ENCODE data around the gene NET1. TPM values are rescaled to one million over a fixed set of nuclear protein-coding genes. Genes with fewer than 3 reads are reported as not detected.

Gene NET1
- total RNA-seq, 1 donor from 2014 or later, result 70.2 TPM

DNA sequence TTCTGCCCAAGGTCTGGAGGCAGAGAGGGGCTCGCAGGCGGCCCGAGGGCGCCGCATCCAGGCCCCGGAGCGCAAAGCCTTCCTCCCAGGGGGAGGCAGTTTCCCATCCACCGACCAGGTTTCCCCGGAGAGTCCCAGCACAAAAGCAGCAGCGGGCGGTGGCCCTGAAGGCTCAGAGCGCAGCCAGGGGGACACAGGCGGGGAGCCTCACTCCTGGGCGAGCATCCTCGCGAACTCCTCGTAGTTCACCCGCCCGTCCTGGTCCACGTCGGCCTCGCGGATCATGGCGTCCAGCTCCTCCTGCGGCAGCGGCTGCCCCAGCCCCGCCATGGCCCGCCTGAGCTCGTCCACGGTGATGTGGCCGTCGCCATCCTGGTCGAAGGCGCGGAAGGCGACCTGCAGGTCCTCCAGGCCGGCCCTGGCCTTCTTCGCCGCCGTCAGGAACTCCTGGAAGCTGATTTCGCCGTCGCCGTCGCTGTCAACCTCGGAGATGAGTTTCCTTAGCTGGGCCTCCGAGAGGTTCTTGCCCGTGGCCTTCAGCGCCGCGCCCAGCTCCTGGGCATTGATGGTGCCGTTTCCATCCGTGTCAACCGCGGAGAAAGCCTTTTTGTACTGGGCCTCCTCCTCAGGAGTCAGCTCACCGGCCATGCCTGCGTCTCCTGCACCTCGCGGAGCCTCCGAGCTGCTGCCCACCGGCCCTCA is 86.6 kb downstream of the NET1 start:
- Mint-ChIP-seq H3K9me3 (no peaks in the 10 kb centered on the region), H3K27ac (ENCODE audit: unreplicated experiment) (no peak overlapping the region), H3K27me3 (ENCODE audit: low read depth) (no peaks in the 10 kb centered on the region), H3K4me3 (no peak overlapping the region), H3K36me3 (ENCODE audit: low read depth) (no peaks in the 10 kb centered on the region), H3K4me1 (peaks cover 4% of the 10 kb centered on the region)
- DNase-seq (ENCODE audit: low read depth, low spot score), result no peak
- TF ChIP-seq, protein P1, sequence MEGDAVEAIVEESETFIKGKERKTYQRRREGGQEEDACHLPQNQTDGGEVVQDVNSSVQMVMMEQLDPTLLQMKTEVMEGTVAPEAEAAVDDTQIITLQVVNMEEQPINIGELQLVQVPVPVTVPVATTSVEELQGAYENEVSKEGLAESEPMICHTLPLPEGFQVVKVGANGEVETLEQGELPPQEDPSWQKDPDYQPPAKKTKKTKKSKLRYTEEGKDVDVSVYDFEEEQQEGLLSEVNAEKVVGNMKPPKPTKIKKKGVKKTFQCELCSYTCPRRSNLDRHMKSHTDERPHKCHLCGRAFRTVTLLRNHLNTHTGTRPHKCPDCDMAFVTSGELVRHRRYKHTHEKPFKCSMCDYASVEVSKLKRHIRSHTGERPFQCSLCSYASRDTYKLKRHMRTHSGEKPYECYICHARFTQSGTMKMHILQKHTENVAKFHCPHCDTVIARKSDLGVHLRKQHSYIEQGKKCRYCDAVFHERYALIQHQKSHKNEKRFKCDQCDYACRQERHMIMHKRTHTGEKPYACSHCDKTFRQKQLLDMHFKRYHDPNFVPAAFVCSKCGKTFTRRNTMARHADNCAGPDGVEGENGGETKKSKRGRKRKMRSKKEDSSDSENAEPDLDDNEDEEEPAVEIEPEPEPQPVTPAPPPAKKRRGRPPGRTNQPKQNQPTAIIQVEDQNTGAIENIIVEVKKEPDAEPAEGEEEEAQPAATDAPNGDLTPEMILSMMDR (conservative IDR thresholded peaks at IDR 0.05), result no peak

DNA sequence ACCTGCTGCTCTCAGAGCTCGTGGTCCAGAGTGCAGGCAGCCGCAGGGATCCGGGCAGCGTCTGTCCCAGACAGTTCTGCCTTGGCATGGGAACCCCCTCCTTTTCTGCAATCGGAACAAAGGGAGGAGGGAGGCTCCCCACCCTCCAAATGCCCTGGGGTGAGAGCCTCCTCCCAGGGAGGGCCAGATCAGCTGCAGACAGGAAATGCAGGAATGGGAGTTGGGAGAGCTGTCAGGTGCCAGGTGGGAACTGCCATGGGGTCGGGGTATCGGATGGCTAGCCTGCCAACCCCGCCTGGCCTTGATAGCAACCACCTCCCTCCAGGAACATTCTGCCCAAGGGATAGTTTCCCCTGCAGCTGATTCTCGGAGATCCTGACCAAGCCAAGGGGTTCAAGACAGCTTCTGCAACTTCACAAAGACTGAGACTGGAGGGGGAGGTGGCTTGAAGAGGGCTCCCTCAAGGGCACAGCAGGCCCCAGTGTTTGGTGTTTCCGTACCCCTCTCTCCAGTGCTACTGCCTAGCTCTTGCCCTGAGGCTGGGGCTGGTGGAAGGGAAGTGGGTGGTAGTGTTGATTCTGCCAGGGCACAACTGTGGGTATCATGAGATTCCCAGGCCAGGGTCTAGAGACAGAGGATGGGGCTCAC is 87.3 kb downstream of the NET1 start, which contains the start of gene CALML5:
CALML5 (minus strand) TSS at position 78 of the 648 bp plus-strand sequence. CDS start 132 bp downstream, outside the sequence.
- peak within 1 kb of the TSS; percentile 65 for H3K27ac Mint-ChIP-seq (ENCODE audit: unreplicated experiment)
- DNase-seq (ENCODE audit: low read depth, low spot score), result no peak
- peaks cover 4% of the 10 kb centered on the region for H3K4me1 Mint-ChIP-seq
- H3K36me3 Mint-ChIP-seq (ENCODE audit: low read depth), result no peaks in the 10 kb centered on the region
- H3K4me3 Mint-ChIP-seq, result no peak within 1 kb of the TSS
- H3K27me3 Mint-ChIP-seq (ENCODE audit: low read depth), result no peaks in the 10 kb centered on the region
- no peaks in the 10 kb centered on the region for H3K9me3 Mint-ChIP-seq
- TF ChIP-seq, protein P1 (conservative IDR thresholded peaks at IDR 0.05), result no peak

DNA sequence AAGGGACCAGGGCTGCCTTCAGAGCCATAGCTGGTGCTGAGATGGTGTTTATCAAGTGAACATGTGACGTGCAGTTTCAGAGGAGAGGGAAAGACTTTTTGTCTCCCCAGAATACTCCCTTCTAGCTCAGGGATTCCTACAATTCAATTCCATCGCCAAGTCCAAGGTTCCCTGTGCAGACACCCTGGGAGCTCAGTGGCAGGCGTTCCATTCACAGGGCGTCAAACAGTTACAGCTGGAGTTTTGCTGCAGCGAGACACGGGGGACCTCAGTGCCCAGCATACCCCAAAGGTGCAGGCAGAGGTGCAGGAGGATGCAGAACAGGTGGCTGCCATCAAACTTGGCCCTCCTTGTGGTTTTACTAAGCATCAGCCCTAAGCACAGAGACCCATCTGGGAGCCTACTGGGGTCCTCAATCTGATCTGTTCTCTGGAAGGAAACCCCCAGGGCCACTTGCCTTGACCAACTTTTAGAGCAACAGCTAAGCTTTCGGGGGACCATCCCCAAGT is 87.9 kb downstream of the NET1 start:
- Mint-ChIP-seq H3K4me3 (no peak overlapping the region), H3K9me3 (no peaks in the 10 kb centered on the region), H3K4me1 (peaks cover 4% of the 10 kb centered on the region), H3K36me3 (ENCODE audit: low read depth) (no peaks in the 10 kb centered on the region), H3K27ac (ENCODE audit: unreplicated experiment) (no peak overlapping the region), H3K27me3 (ENCODE audit: low read depth) (no peaks in the 10 kb centered on the region)
- DNase-seq (ENCODE audit: low read depth, low spot score), result no peak
- TF ChIP-seq, protein P1 (conservative IDR thresholded peaks at IDR 0.05), result no peak

DNA sequence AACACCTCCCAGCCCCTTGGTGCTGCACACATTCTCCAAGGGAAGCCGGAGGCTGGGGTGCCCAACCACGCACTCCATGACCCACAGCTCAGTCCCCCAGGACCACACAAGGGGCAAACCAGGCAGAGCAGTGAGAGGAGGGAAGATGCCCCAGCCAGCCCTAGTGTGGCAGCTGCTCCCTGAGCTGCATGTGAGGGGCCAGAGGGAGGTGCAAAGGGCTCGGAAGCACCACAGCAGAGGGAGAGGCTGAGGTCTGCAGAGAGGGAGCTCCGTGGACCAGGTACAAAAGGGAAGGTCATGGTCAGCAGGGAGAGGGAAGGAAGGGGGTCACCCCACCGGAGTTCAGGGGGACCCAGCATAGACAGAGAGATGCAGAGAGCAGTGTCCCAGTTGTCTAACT is 88.6 kb downstream of the NET1 start:
- H3K27me3 Mint-ChIP-seq (ENCODE audit: low read depth), result no peaks in the 10 kb centered on the region
- H3K4me1 Mint-ChIP-seq, result peaks cover 4% of the 10 kb centered on the region
- peak overlapping the region; percentile 17 for H3K27ac Mint-ChIP-seq (ENCODE audit: unreplicated experiment)
- DNase-seq (ENCODE audit: low read depth, low spot score), result no peak
- TF ChIP-seq, protein P1 (conservative IDR thresholded peaks at IDR 0.05), result no peak
- H3K4me3 Mint-ChIP-seq, result no peak overlapping the region
- no peaks in the 10 kb centered on the region for H3K9me3 Mint-ChIP-seq
- no peaks in the 10 kb centered on the region for H3K36me3 Mint-ChIP-seq (ENCODE audit: low read depth)

DNA sequence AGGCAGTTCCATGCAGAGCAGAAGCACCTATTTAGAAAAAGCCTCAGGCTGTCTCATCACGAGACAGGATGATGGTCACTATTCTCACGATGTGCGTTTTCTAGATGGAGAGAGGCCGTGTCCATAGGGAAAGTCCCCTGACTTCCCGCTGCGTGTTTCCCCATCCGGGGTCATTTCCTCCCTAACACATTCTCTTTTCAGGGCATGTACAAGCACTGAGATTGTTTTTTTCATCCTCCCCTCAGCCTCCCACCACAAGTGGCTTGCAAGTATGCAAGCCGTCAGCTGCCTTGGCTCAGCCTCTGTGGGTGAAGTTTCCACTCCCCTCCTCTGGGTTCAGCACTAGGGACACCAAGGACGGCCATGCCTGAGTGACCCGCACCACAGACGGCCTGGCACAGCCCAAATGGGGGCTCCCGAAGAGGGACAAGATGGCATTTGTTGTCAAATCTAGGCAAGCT is 89.7 kb downstream of the NET1 start:
- Mint-ChIP-seq H3K9me3 (no peaks in the 10 kb centered on the region), H3K27ac (ENCODE audit: unreplicated experiment) (no peak overlapping the region), H3K27me3 (ENCODE audit: low read depth) (no peaks in the 10 kb centered on the region), H3K4me1 (peaks cover 4% of the 10 kb centered on the region), H3K4me3 (no peak overlapping the region), H3K36me3 (ENCODE audit: low read depth) (no peaks in the 10 kb centered on the region)
- no peak for DNase-seq (ENCODE audit: low read depth, low spot score)
- TF ChIP-seq, protein P1 (conservative IDR thresholded peaks at IDR 0.05), result no peak

Data from neural crest cell (in vitro differentiated cells).